GM12878 (cell line): ENCODE results near the gene TBC1D19.

Experiments used
- BACH1 ChIP-seq: fragments of 450-650 bp; IDR thresholded peaks from 2 replicates; pipeline ENCODE4 v1.6.1; 2017; ENCODE audit warnings: mild to moderate bottlenecking, borderline replicate concordance
- CTCF ChIP-seq, 3 experiments: IDR thresholded peaks in 2 of 3; conservative IDR thresholded peaks in 1 of 3; 2 replicates each; pipeline ENCODE4 v1.5.1; 2011; ENCODE audit warnings: low read depth in 3 of 3, low read length in 3 of 3, mild to moderate bottlenecking in 3 of 3, control low read depth in 2 of 3, moderate library complexity in 2 of 3, inconsistent platforms in 1 of 3, mixed read lengths in 1 of 3; ENCODE audit not compliant: control insufficient read depth in 2 of 3, insufficient read depth in 1 of 3; ENCODE audit errors: extremely low read depth in 1 of 3
- CUX1 ChIP-seq: IDR thresholded peaks from 2 replicates; pipeline ENCODE4 v1.6.1; 2012; ENCODE audit warnings: improper control_type of control experiment, low read depth, low read length; ENCODE audit not compliant: insufficient replicate concordance
- HCFC1 ChIP-seq: fragments of 150-350 bp; IDR thresholded peaks from 2 replicates; pipeline ENCODE4 v1.6.1; 2014; ENCODE audit warnings: low read length
- JUND ChIP-seq: IDR thresholded peaks from 2 replicates; pipeline ENCODE4 v1.6.1; 2012; ENCODE audit warnings: low read depth, mild to moderate bottlenecking, low read length, improper control_type of control experiment, moderate library complexity
- MAX ChIP-seq: IDR thresholded peaks from 2 replicates; pipeline ENCODE4 v1.6.1; 2012; ENCODE audit warnings: low read depth, low read length, improper control_type of control experiment
- NFYB ChIP-seq: IDR thresholded peaks from 2 replicates; pipeline ENCODE4 v1.6.1; 2011; ENCODE audit warnings: low read depth, mild to moderate bottlenecking, low read length, improper control_type of control experiment, moderate library complexity; ENCODE audit not compliant: insufficient read depth
- POLR2A ChIP-seq: IDR thresholded peaks from 2 replicates; pipeline ENCODE4 v1.6.1; 2011; ENCODE audit warnings: low read depth, mild to moderate bottlenecking, low read length
- SIX5 ChIP-seq: IDR thresholded peaks from 2 replicates; pipeline ENCODE4 v1.6.1; 2011; ENCODE audit warnings: mild to moderate bottlenecking, low read depth, low read length, moderate library complexity; ENCODE audit not compliant: severe bottlenecking
- YY1 ChIP-seq: IDR thresholded peaks from 2 replicates; pipeline ENCODE4 v1.6.1; 2011; ENCODE audit warnings: low read depth, mild to moderate bottlenecking, low read length

GRCh38 chr4:26782168-26782829 lies 198.4 kb downstream of the TBC1D19 start:
- no peak for TF ChIP-seq NFYB
- no peak for TF ChIP-seq BACH1
- TF ChIP-seq YY1: no peak
- TF ChIP-seq SIX5: no peak
- no peak for TF ChIP-seq POLR2A
- TF ChIP-seq HCFC1: no peak
- TF ChIP-seq CUX1: no peak
- TF ChIP-seq CTCF (IDR thresholded peaks at IDR 0.05 in 2 of 3, conservative IDR thresholded peaks at IDR 0.05 in 1 of 3; ENCODE audit: control insufficient read depth in 2 of 3, extremely low read depth in 1 of 3, insufficient read depth in 1 of 3, low read depth in 3 of 3, low read length in 3 of 3): no peak
- TF ChIP-seq MAX: no peak
- TF ChIP-seq JUND: no peak
